K562 (cell line): ENCODE data around the gene SGMS1.
"Not testable (repeated sequence)": the region's sequence is repeated elsewhere in the genome, so short reads cannot be mapped to it uniquely, and the experiment has no call there.

Experiments
- MTA3 ChIP-seq: fragments of 450-650 bp; formaldehyde crosslinking; IDR thresholded peaks from 2 replicates; pipeline ENCODE4 v1.6.1; 2017; ENCODE audit warnings: mild to moderate bottlenecking, borderline replicate concordance
- SMAD2 ChIP-seq: fragments of 150-350 bp; IDR thresholded peaks from 2 replicates; pipeline ENCODE4 v1.6.1; 2014; ENCODE audit warnings: low read depth, mild to moderate bottlenecking, low read length
- SP1 ChIP-seq: sonication (generic); formaldehyde crosslinking; IDR thresholded peaks from 2 replicates; pipeline ENCODE4 v1.8.1; 2022; ENCODE audit warnings: mild to moderate bottlenecking, missing genetic modification reagents

DNA sequence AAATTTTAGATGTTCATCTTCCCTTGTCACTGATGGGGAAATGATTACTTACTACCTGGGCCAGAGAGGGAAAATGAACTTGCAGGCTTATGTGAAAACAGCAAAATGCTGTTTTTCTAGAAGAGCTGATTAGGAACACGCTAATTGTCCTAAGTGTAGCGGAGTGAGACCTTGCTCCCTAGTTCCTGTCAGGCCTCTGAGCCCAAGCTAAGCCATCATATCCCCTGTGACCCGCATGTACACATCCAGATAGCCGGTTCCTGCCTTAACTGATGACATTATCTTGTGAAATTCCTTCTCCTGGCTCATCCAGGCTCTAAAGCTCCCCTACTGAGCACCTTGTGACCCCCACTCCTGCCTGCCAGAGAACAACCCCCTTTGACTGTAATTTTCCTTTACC is 120.6 kb downstream of the SGMS1 start:
- not testable (repeated sequence) for TF ChIP-seq SMAD2; SP1 (CRISPR knock-in tag); MTA3
